GM10248 (cell line): ENCODE results near the gene SLC7A7.
"Not testable (repeated sequence)": the region's sequence is repeated elsewhere in the genome, so short reads cannot be mapped to it uniquely, and the experiment has no call there.

Experiments
- CTCF ChIA-PET: fragments of 300-600 bp; sonication (Branson Sonifier 250); formaldehyde crosslinking; extraction: SDS; loops from one replicate; lab custom pipeline; 2021; ENCODE audit warnings: antibody characterized with exemption; lab: Yijun Ruan, JAX
- POLR2A ChIA-PET: fragments of 350-650 bp; sonication (Branson Sonifier 250); formaldehyde crosslinking; extraction: SDS; loops from one replicate; lab custom pipeline; 2020; ENCODE audit warnings: antibody characterized with exemption; lab: Yijun Ruan, JAX
- DNase-seq: peaks from one replicate; pipeline ENCODE4 v3.0.0; 2012; ENCODE audit errors: extremely low spot score
- TF ChIP-seq, protein P1 (sequence below): IDR thresholded peaks from 2 replicates; pipeline ENCODE4 v1.5.1; 2012; ENCODE audit warnings: mild to moderate bottlenecking, low read depth; ENCODE audit errors: extremely low read depth, missing control alignments, control extremely low read depth

SLC7A7 gene

DNA sequence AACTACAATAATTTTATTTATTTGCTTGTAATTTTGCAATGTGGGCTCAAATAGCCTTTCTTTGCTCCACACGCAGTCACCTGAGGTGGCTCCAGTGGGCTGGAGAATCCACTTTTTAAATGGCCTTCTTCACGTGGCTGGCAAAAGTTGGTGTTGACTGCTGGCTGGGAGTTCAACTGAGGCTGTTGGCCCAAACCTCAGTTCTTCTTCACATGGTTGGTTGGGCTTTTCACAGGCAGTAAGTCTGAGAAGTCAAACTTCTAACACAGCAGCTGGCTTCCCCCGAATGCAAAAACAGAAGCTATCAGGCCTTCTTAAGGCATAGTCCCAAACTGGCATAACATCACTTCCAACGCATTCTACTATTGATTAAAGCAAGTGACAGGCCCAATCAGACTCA, 50.9 kb downstream of the SLC7A7 start:
- POLR2A ChIA-PET: no interaction called here
- TF ChIP-seq, protein P1, sequence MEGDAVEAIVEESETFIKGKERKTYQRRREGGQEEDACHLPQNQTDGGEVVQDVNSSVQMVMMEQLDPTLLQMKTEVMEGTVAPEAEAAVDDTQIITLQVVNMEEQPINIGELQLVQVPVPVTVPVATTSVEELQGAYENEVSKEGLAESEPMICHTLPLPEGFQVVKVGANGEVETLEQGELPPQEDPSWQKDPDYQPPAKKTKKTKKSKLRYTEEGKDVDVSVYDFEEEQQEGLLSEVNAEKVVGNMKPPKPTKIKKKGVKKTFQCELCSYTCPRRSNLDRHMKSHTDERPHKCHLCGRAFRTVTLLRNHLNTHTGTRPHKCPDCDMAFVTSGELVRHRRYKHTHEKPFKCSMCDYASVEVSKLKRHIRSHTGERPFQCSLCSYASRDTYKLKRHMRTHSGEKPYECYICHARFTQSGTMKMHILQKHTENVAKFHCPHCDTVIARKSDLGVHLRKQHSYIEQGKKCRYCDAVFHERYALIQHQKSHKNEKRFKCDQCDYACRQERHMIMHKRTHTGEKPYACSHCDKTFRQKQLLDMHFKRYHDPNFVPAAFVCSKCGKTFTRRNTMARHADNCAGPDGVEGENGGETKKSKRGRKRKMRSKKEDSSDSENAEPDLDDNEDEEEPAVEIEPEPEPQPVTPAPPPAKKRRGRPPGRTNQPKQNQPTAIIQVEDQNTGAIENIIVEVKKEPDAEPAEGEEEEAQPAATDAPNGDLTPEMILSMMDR: no peak
- CTCF ChIA-PET: interaction anchor here (1.3 to 2.1 kb wide), 4 partner anchors 10 to 194 kb away, joined by 3 to 7 read pairs (median 4); no protein-coding TSS in a partner anchor
- DNase-seq: no peak

DNA sequence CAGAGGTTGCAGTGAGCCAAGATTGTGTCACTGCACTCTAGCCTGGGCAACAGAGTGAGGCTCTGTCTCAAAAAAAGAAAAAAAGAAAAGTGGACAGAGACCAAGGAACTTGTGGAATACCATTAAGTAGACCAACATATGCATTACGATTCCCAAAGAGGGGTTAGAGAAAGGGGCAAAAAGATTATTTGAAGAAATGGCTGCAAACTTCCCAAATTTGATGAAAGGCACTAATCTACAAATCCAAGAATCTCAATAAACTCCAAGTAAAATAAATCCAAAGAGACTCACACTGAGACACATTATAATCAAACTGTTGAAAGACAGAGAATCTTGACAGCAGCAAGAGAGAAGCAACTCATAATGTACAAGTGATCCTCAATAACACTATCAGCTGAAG, 53.5 kb downstream of the SLC7A7 start:
- DNase-seq: no peak
- ChIA-PET CTCF (interaction anchor here (1.6 to 2.8 kb wide), 4 partner anchors 12 to 205 kb away, joined by 3 to 14 read pairs (median 10); no protein-coding TSS in a partner anchor), POLR2A (no interaction called here)
- TF ChIP-seq, protein P1: no peak

DNA sequence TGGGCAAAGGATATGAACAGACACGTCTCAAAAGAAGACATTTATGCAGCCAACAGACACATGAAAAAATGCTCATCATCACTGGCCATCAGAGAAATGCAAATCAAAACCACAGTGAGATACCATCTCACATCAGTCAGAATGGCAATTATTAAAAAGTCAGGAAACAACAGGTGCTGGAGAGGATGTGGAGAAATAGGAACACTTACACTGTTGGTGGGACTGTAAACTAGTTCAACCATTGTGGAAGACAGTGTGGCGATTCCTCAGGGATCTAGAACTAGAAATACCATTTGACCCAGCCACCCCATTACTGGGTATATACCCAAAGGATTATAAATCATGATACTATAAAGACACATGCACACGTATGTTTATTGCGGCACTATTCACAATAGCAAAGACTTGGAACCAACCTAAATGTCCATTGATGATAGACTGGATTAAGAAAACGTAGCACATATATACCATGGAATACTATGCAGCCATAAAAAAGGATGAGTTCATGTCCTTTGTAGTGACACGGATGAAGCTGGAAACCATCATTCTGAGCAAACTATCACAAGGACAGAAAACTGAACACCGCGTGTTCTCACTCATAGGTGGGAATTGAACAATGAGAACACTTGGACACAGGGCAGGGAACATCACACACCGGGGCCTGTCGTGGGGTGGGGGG, 57.1 kb downstream of the SLC7A7 start:
- DNase-seq, POLR2A ChIA-PET, CTCF ChIA-PET: not testable (repeated sequence)

DNA sequence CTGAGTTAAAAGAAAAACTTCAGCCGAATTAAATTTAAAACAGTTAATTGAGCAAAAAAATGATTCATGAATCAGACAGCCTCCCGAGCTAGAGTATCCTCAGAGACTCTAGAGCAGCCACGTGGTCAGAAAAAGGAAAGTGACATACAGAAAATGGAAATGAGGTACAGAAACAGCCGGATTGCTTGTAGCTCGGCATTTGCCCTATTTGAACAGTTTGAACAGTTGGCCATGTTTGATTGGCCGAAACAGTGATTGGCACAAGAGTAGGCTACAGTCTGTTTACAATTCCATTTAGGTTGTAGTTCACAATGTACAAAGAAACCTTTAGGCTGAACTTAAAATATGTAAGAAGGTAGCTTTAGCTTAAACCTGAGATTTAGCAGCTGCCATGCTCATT, 61.6 kb downstream of the SLC7A7 start:
- ChIA-PET POLR2A (no interaction called here), CTCF (interaction anchor here (1.5 to 1.7 kb wide), 4 partner anchors 12 to 105 kb away, joined by 3 to 6 read pairs (median 4); no protein-coding TSS in a partner anchor)
- TF ChIP-seq, protein P1: no peak
- DNase-seq: no peak

DNA sequence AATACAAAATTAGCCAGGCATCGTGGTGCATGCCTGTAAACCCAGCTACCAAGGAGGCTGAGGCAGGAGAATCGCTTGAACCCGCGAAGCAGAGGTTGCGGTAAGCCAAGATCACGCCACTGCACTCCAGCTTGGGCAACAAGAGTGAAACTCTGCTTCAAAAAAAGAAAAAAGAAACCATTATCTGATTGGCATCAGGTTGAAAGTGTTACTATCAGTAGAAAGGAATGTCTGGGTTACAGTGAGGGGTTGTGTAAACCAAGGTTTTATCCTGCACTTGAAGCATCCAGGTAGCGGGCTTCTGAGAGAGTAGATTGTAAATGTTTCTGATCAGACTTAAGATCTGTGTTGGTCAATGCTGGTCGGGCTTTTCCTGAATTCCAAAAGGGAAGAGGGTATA, 62.8 kb downstream of the SLC7A7 start:
- CTCF ChIA-PET: interaction anchor here (1.5 to 1.7 kb wide), 2 partner anchors 18 to 106 kb away, joined by 3 read pairs; no protein-coding TSS in a partner anchor
- TF ChIP-seq, protein P1: no peak
- POLR2A ChIA-PET: interaction anchor here (0.6 to 0.7 kb wide), 3 partner anchors 14 to 251 kb away, joined by 3 read pairs; partner anchors contain the start of genes DAD1 and OXA1L
- DNase-seq: no peak

DNA sequence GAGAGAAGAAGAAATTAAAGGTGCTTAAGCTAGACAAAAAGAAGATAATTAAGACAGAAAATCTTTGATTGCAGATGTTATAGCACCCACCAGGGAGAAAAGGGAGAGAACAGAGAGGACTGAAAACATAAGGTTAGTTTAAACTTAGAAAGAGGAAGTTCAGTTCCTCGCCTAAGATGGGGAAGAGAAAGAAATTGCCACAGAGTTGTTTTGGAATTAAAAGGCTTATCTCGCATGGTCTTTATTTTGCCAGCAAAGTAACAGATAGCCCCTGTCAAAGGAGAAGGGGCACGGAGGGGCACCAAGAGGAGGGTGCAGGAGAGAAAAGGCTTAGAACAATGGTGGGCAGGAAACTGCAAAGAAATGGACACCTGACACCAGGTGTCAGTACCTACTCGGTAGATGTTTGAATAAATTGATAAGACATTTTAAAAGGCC, 66.6 kb downstream of the SLC7A7 start:
- CTCF ChIA-PET: interaction anchor here (0.9 to 2.4 kb wide), 7 partner anchors 9 to 143 kb away, joined by 3 to 14 read pairs (median 4); no protein-coding TSS in a partner anchor
- POLR2A ChIA-PET: no interaction called here
- DNase-seq: peak; percentile 45
- TF ChIP-seq, protein P1: peak; percentile 18

- TF ChIP-seq, protein P1: no peak
- POLR2A ChIA-PET: no interaction called here
- DNase-seq: no peak
- CTCF ChIA-PET: interaction anchor here (0.9 to 2.4 kb wide), 2 partner anchors 105 to 143 kb away, joined by 3 to 7 read pairs; no protein-coding TSS in a partner anchor
These were observed 67.0 kb downstream of the SLC7A7 start for GRCh38 chr14:22748206-22748605.
